ENCODE data around the gene CDC16.
"Not testable (repeated sequence)": the region's sequence is repeated elsewhere in the genome, so short reads cannot be mapped to it uniquely, and the experiment has no call there.

CDC16 gene

GRCh38 chr13:114227528-114227927 lies 7.2 kb upstream of the CDC16 start:
- no peak for DNase-seq (ENCODE audit: low read depth in 4 of 4, low spot score in 1 of 4)

DNA sequence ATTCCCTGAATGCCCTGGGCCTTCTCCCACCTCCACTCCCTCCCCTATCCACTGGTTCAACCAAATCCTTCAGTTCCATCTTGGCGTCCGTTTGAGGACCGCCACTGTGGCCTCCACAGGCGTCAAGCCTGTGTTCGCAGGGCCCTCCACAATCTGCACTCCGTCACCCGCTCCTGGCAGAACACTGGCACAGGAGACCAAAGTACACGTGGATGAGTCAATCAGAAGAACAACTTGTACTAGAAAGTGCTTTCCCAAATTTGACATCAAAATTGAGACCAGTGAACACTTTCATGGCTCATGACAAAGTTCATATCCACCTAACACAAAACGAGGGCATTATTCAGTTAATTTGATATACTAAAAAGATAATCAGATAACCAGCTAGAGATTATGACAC lies 6.5 kb upstream of the CDC16 start:
- no peak for DNase-seq (ENCODE audit: low read depth in 4 of 4, low spot score in 1 of 4)

DNA sequence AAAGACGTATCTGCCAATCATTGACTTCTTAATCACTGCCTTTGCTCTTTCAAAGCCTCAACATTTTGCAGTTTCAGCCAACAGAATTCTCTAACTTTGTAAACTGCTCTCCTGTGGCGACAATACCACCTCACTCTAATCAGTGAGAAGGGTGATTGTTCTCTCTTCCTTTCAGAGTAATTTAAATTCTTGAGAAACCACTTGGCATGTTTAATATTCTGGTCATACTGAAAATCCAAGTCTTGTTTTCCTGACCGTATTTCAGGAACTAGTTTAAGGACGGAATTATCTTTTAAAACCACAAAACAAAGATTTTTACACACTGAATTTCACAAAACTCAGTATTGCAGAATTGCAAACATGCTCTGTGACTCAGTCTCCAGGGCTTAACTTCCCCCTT lies 5.2 kb upstream of the CDC16 start:
- DNase-seq (ENCODE audit: low read depth in 4 of 4, low spot score in 1 of 4) = no peak

GRCh38 chr13:114230117-114230516 lies 4.6 kb upstream of the CDC16 start:
- DNase-seq (ENCODE audit: low read depth in 4 of 4, low spot score in 1 of 4) = no peak

DNA sequence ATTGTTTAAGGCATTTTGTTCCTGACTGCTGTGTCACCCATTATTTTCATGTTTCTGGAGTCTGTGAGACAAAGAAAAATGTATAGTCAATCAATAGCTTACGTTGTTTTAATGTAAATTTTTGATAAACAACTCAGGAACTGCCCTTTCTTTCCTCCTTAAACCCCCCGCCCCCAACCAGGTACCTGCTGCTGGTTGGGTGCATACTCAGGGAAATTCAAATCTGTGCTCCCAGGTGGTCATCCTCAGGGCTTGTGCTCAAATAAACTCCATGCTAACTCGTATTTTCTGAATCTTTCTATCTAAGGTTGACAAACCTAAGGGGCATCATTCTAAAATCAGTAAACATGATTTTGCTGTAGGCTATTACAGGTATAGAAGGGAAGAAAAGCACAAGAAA lies 4.1 kb upstream of the CDC16 start:
- no peak for DNase-seq (ENCODE audit: low read depth in 4 of 4, low spot score in 1 of 4)

GRCh38 chr13:114231886-114232285 lies 2.8 kb upstream of the CDC16 start:
- DNase-seq (ENCODE audit: low read depth in 4 of 4, low spot score in 1 of 4) = no peak

- no peak for DNase-seq (ENCODE audit: low read depth in 4 of 4, low spot score in 1 of 4)
Measured at GRCh38 chr13:114234266-114234644, 442 bp upstream of the CDC16 start.

GRCh38 chr13:114235697-114236096 lies 1.0 kb downstream of the CDC16 start:
- no peak for DNase-seq (ENCODE audit: low read depth in 4 of 4, low spot score in 1 of 4)

- DNase-seq (ENCODE audit: low read depth in 4 of 4, low spot score in 1 of 4) = no peak
Measured at GRCh38 chr13:114236227-114236626, 1.5 kb downstream of the CDC16 start.

- no peak for DNase-seq (ENCODE audit: low read depth in 4 of 4, low spot score in 1 of 4)
Measured at GRCh38 chr13:114237415-114238112, 2.9 kb downstream of the CDC16 start.

- no peak for DNase-seq (ENCODE audit: low read depth in 4 of 4, low spot score in 1 of 4)
Measured at GRCh38 chr13:114241918-114242317, 7.2 kb downstream of the CDC16 start.

- DNase-seq (ENCODE audit: low read depth in 4 of 4, low spot score in 1 of 4) = no peak
Measured at GRCh38 chr13:114243971-114244370, 9.3 kb downstream of the CDC16 start.

GRCh38 chr13:114244637-114245036 lies 9.9 kb downstream of the CDC16 start:
- DNase-seq (ENCODE audit: low read depth in 4 of 4, low spot score in 1 of 4) = no peak

DNA sequence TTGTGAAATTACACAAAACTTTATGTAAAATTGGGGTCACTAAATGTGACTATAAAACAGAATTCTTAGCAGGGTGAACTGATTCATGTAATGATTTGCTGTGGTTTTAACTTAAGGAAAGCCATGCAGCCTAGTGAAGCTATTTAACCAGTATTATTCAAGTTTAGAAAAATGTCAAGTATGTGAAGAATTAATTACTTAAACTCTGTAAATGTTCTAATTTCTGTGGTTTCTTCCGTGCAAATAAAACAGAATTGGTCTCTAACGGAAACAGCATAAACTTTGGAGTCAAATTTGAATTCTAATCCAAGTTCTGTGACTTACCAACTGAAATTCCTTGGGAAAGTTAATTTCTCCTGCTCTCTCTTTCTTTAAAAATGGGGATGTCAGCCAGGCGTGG lies 13.3 kb downstream of the CDC16 start:
- DNase-seq (ENCODE audit: low read depth in 4 of 4, low spot score in 1 of 4) = no peak

GRCh38 chr13:114249077-114249476 lies 14.4 kb downstream of the CDC16 start:
- no peak for DNase-seq (ENCODE audit: low read depth in 4 of 4, low spot score in 1 of 4)

- not testable (repeated sequence) for DNase-seq (ENCODE audit: low read depth in 4 of 4, low spot score in 1 of 4)
Measured at GRCh38 chr13:114251639-114252440, 17.1 kb downstream of the CDC16 start.

GRCh38 chr13:114256547-114256946 lies 21.9 kb downstream of the CDC16 start:
- no peak for DNase-seq (ENCODE audit: low read depth in 4 of 4, low spot score in 1 of 4)

DNA sequence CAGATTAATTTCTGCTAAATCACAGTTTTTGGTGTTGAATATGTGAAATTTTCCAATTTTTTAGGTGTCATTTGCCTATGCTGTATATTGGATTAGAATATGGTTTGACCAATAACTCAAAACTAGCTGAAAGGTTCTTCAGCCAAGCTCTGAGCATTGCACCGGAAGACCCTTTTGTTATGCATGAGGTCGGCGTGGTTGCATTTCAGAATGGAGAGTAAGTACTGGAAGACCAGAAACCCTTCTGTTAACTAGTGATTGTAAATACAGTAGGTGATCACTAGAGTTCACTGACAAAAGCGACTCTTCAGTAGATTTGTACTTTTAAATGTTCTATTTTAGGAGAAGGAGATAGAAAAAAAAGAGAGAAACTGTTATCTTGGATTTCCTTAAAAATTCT lies 22.3 kb downstream of the CDC16 start:
- no peak for DNase-seq (ENCODE audit: low read depth in 4 of 4, low spot score in 1 of 4)

- DNase-seq (ENCODE audit: low read depth in 4 of 4, low spot score in 1 of 4) = no peak
Measured at GRCh38 chr13:114258589-114258988, 23.9 kb downstream of the CDC16 start.

- DNase-seq (ENCODE audit: low read depth in 4 of 4, low spot score in 1 of 4) = no peak
Measured at GRCh38 chr13:114259374-114259773, 24.7 kb downstream of the CDC16 start.

DNA sequence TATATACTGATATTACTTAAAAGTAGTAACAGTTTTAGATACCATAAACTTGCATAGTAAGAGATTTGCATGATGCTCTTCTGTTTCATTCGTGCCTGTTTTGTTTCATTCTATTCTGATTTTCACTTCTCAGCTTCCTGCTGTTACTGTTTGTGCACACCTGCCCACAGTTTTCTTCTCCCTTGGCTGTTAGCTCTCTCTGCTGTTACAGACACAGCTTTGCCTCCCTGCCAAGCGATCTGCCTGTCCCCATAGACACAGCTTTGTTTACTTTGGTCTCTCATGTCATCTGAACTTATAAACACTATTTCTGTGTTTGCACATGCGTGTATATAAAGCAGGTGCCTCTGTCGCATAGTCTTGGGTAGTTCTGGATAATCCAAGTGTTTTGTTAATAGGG lies 25.3 kb downstream of the CDC16 start:
- no peak for DNase-seq (ENCODE audit: low read depth in 4 of 4, low spot score in 1 of 4)

GRCh38 chr13:114260814-114261213 lies 26.1 kb downstream of the CDC16 start:
- DNase-seq (ENCODE audit: low read depth in 4 of 4, low spot score in 1 of 4) = no peak
